Neural progenitor cell (in vitro differentiated cells): ENCODE data around the gene CAMK2A. TPM values are rescaled to one million over a fixed set of nuclear protein-coding genes. Genes with fewer than 3 reads are reported as not detected.

ENCODE experiments used
- DNase-seq: peaks from one replicate; pipeline ENCODE4 v3.0.0-alpha.2; 2016; ENCODE audit warnings: low spot score
- H2AFZ ChIP-seq: fragments of 200-600 bp; sonication (generic); replicated peaks from 2 replicates; pipeline ENCODE4 v1.6.1; 2016; ENCODE audit warnings: antibody characterized with exemption
- H3F3A ChIP-seq: fragments of 200-600 bp; sonication (generic); 2 replicates; pipeline ENCODE4 v1.6.1; 2016; ENCODE audit warnings: antibody characterized with exemption, low read depth
- H3K27ac ChIP-seq: fragments of 200-600 bp; sonication (generic); 2 replicates; pipeline ENCODE4 v1.5.1; 2016; ENCODE audit warnings: mild to moderate bottlenecking
- H3K27me3 ChIP-seq: fragments of 200-600 bp; sonication (generic); 2 replicates; pipeline ENCODE4 v1.6.1; 2016; ENCODE audit warnings: mild to moderate bottlenecking, moderate library complexity
- H3K36me3 ChIP-seq: fragments of 200-600 bp; sonication (generic); 2 replicates; pipeline ENCODE4 v1.5.1; 2016
- H3K4me1 ChIP-seq: fragments of 200-600 bp; sonication (generic); 2 replicates; pipeline ENCODE4 v1.6.1; 2016; ENCODE audit warnings: mixed run types
- H3K4me2 ChIP-seq: fragments of 200-600 bp; sonication (generic); 2 replicates; pipeline ENCODE4 v1.6.1; 2016
- H3K4me3 ChIP-seq: fragments of 200-600 bp; sonication (generic); 2 replicates; pipeline ENCODE4 v1.5.1; 2016
- H3K79me2 ChIP-seq: fragments of 200-600 bp; sonication (generic); 2 replicates; pipeline ENCODE4 v1.6.1; 2016; ENCODE audit warnings: low read depth
- H3K9ac ChIP-seq: fragments of 200-600 bp; sonication (generic); 2 replicates; pipeline ENCODE4 v1.6.1; 2016
- H3K9me3 ChIP-seq: fragments of 200-600 bp; sonication (generic); 2 replicates; pipeline ENCODE4 v1.5.1; 2016; ENCODE audit warnings: low read depth
- H4K20me1 ChIP-seq: fragments of 200-600 bp; sonication (generic); 2 replicates; pipeline ENCODE4 v1.6.1; 2016; ENCODE audit warnings: low read depth
- H3K27ac Mint-ChIP-seq: 3 replicates; pipeline ENCODE4 v1.8.0; 2021; ENCODE audit warnings: mixed read lengths
- H3K27me3 Mint-ChIP-seq: 2 replicates; pipeline ENCODE4 v1.8.0; 2022; ENCODE audit warnings: low read depth, mild to moderate bottlenecking, inconsistent platforms, moderate library complexity, mixed read lengths; ENCODE audit not compliant: insufficient read depth
- H3K36me3 Mint-ChIP-seq: 3 replicates; pipeline ENCODE4 v1.8.0; 2021; ENCODE audit warnings: mixed read lengths
- H3K4me1 Mint-ChIP-seq: 3 replicates; pipeline ENCODE4 v1.8.0; 2021; ENCODE audit warnings: mixed read lengths
- H3K4me3 Mint-ChIP-seq: 3 replicates; pipeline ENCODE4 v1.8.0; 2021; ENCODE audit warnings: mild to moderate bottlenecking, moderate library complexity, mixed read lengths
- H3K9me3 Mint-ChIP-seq: 3 replicates; pipeline ENCODE4 v1.8.0; 2020; ENCODE audit warnings: mixed read lengths
- CTCF ChIP-seq: fragments of 200-600 bp; sonication (generic); IDR thresholded peaks from 2 replicates; pipeline ENCODE4 v1.5.1; 2017; ENCODE audit warnings: antibody characterized with exemption, mild to moderate bottlenecking
- EZH2 ChIP-seq: fragments of 200-600 bp; sonication (generic); IDR thresholded peaks from 2 replicates; pipeline ENCODE4 v1.6.1; 2017; ENCODE audit warnings: antibody characterized with exemption, mild to moderate bottlenecking, moderate library complexity
- EZH2phosphoT487 ChIP-seq: fragments of 200-600 bp; sonication (generic); IDR thresholded peaks from 2 replicates; pipeline ENCODE4 v1.6.1; 2017; ENCODE audit warnings: antibody characterized with exemption
- total RNA-seq: library from RNA; depleted of rRNA; stranded (reverse); fragments of >200 nt; gene quantifications from 2 replicates; pipeline ENCODE4 v1.2.3, GENCODE V29; 2015; ENCODE audit warnings: low replicate concordance

The CAMK2A gene
- total RNA-seq, 1 donor from 2014 or later = 0.09 TPM

GRCh38 chr5:150174285-150174684 lies 115.3 kb downstream of the CAMK2A start:
- peaks cover 8% of the 10 kb centered on the region for H3K4me1 Mint-ChIP-seq
- Histone ChIP-seq H3K4me2 (no peak overlapping the region), H3K79me2 (no peaks in the 10 kb centered on the region), H4K20me1 (no peaks in the 10 kb centered on the region), H3K9me3 (no peaks in the 10 kb centered on the region), H3K4me3 (no peak overlapping the region), H3K27me3 (peaks cover 34% of the 10 kb centered on the region), H3K4me1 (no peaks in the 10 kb centered on the region), H3K27ac (no peak overlapping the region), H3F3A (no peaks in the 10 kb centered on the region), H3K9ac (no peak overlapping the region), H2AFZ (no peak overlapping the region), H3K36me3 (no peaks in the 10 kb centered on the region)
- H3K36me3 Mint-ChIP-seq = no peaks in the 10 kb centered on the region
- no peak for DNase-seq
- peaks cover 19% of the 10 kb centered on the region for H3K27me3 Mint-ChIP-seq
- no peaks in the 10 kb centered on the region for H3K9me3 Mint-ChIP-seq
- TF ChIP-seq CTCF = no peak
- TF ChIP-seq EZH2 = no peak
- TF ChIP-seq EZH2phosphoT487 = no peak
- H3K4me3 Mint-ChIP-seq = no peak overlapping the region
- H3K27ac Mint-ChIP-seq = no peak overlapping the region

DNA sequence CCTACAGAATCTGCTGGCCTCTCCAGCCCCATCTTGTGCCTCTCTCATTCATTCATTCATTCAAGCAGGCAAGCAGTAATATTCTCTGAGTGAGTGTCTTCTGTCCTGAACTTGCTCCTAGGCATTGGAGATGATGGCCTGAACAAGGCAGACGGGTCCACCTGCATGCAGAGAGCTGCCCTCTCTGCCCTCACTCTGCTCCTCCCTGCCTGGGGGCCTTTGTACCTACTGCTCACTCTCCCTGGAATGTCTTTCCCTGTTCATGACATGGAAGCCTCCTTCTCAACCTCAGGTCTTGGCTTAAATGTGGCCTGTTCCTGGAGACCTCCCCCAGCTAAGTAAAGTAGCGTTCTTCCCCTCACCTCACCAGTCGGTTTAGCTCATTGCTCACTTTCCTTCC lies 116.4 kb downstream of the CAMK2A start:
- Mint-ChIP-seq H3K27me3 (peaks cover 27% of the 10 kb centered on the region), H3K27ac (no peak overlapping the region), H3K4me3 (no peak overlapping the region), H3K9me3 (no peaks in the 10 kb centered on the region), H3K36me3 (no peaks in the 10 kb centered on the region), H3K4me1 (peaks cover 12% of the 10 kb centered on the region)
- Histone ChIP-seq H4K20me1 (no peaks in the 10 kb centered on the region), H3K27me3 (peaks cover 46% of the 10 kb centered on the region), H3K9me3 (no peaks in the 10 kb centered on the region), H2AFZ (no peak overlapping the region), H3F3A (peaks cover 3% of the 10 kb centered on the region), H3K4me2 (no peak overlapping the region), H3K27ac (no peak overlapping the region), H3K9ac (no peak overlapping the region), H3K36me3 (no peaks in the 10 kb centered on the region), H3K79me2 (no peaks in the 10 kb centered on the region), H3K4me3 (no peak overlapping the region), H3K4me1 (peaks cover 2% of the 10 kb centered on the region)
- no peak for DNase-seq
- TF ChIP-seq EZH2phosphoT487 (no peak), CTCF (no peak), EZH2 (no peak)

DNA sequence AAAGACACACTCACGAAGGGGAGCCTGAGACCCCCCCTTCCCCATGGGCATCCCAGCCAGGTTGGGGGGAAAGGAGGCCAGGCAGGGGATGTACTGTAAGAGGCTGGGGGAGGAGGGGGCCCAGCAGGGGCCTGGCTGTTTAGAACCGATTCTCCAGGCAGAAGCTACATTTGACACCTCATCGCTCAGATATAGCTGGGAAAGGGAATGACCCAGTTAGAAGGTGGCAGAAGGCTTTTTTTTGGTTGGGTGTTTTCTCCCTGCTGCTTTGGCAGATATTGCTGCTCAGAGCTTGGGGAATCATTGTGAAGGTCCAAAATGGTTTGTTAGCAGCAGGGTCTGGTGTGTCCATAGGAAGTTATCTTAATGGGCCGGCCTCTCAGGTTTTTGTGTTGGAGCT lies 117.0 kb downstream of the CAMK2A start:
- no peak overlapping the region for H3K4me3 Mint-ChIP-seq
- H3K79me2 ChIP-seq = no peaks in the 10 kb centered on the region
- H3F3A ChIP-seq = peaks cover 9% of the 10 kb centered on the region
- TF ChIP-seq CTCF = no peak
- no peak overlapping the region for H3K4me2 ChIP-seq
- no peak overlapping the region for H3K27ac ChIP-seq
- no peaks in the 10 kb centered on the region for H3K36me3 ChIP-seq
- no peak overlapping the region for H2AFZ ChIP-seq
- H3K4me1 Mint-ChIP-seq = peaks cover 17% of the 10 kb centered on the region
- H4K20me1 ChIP-seq = no peaks in the 10 kb centered on the region
- no peak for DNase-seq
- no peak overlapping the region for H3K4me3 ChIP-seq
- no peak overlapping the region for H3K9ac ChIP-seq
- H3K27ac Mint-ChIP-seq = no peak overlapping the region
- H3K9me3 Mint-ChIP-seq = peaks cover under 1% of the 10 kb centered on the region
- no peaks in the 10 kb centered on the region for H3K36me3 Mint-ChIP-seq
- H3K27me3 Mint-ChIP-seq = peaks cover 31% of the 10 kb centered on the region
- no peaks in the 10 kb centered on the region for H3K9me3 ChIP-seq
- peaks cover 3% of the 10 kb centered on the region for H3K4me1 ChIP-seq
- H3K27me3 ChIP-seq = peaks cover 52% of the 10 kb centered on the region

DNA sequence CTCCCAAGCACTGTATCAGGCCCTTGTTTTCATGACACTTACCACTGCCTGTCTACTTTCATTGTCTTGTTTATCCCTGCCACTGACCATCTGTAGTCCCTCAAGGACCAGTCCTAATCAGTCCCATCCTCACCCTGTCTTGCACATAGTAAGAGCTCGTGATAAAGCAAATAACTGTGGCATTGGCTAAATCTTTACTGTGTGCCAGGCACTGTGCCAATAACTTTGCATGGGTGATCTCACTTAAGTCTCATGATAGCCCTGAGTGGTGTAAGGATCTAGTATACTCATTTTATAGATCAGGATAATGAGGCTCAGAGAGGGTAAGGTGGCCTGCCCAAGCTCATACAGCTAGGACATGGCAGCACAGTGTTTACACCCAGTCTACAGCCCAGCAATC lies 117.4 kb downstream of the CAMK2A start:
- Histone ChIP-seq H3K79me2 (no peaks in the 10 kb centered on the region), H3K27me3 (peaks cover 56% of the 10 kb centered on the region), H3K9ac (no peak overlapping the region), H3K27ac (no peak overlapping the region), H3F3A (peaks cover 12% of the 10 kb centered on the region), H3K4me3 (no peak overlapping the region), H3K36me3 (no peaks in the 10 kb centered on the region), H3K4me2 (no peak overlapping the region), H3K4me1 (peaks cover 6% of the 10 kb centered on the region), H3K9me3 (no peaks in the 10 kb centered on the region), H4K20me1 (no peaks in the 10 kb centered on the region), H2AFZ (no peak overlapping the region)
- TF ChIP-seq EZH2phosphoT487 = no peak
- TF ChIP-seq CTCF = no peak
- no peak for TF ChIP-seq EZH2
- Mint-ChIP-seq H3K36me3 (no peaks in the 10 kb centered on the region), H3K4me3 (no peak overlapping the region), H3K9me3 (peaks cover 2% of the 10 kb centered on the region), H3K27ac (no peak overlapping the region), H3K27me3 (peaks cover 35% of the 10 kb centered on the region), H3K4me1 (peaks cover 19% of the 10 kb centered on the region)
- no peak for DNase-seq
